K562 (cell line): ENCODE measurements around the gene UNKL. TPM values are rescaled to one million over a fixed set of nuclear protein-coding genes. Genes with fewer than 3 reads are reported as not detected.

Experiments
- ATAC-seq: fragments of 200-7000 bp; cut with Tn5 transposase; 3 replicates; pipeline ENCODE4 v1.9.1; 2020; ENCODE audit warnings: moderate library complexity
- BruUV-seq: library from RNA; stranded (reverse); fragments of 400-500 nt; replicated peaks from 2 replicates; lab custom pipeline; 2021; lab: Mats Ljungman, UMichigan
- CTCF ChIA-PET: fragments of 300-600 bp; formaldehyde crosslinking; extraction: SDS; loops from one replicate; lab custom pipeline; 2021; ENCODE audit warnings: low intra/inter-chr PET ratio; lab: Yijun Ruan, JAX
- POLR2A ChIA-PET: fragments of 300-600, 350-650 bp; sonication (Branson Sonifier 250); formaldehyde crosslinking; extraction: SDS; loops from one replicate; lab custom pipeline; 2021; ENCODE audit warnings: antibody characterized with exemption, inconsistent platforms; lab: Yijun Ruan, JAX
- DNase-seq, 4 experiments: peaks; one replicate each; pipeline versions ENCODE4 v3.0.0 to v3.0.0-alpha.2; 2011 to 2018; ENCODE audit warnings: low spot score in 3 of 4, mixed read lengths in 3 of 4; ENCODE audit errors: extremely low read depth in 1 of 4
- FAIRE-seq: peaks from 2 replicates; lab custom pipeline; 2011; peaks lifted over from hg19 to GRCh38; lab: Jason Lieb, UNC
- H2AFZ ChIP-seq: 2 replicates; pipeline ENCODE4 v1.6.0; 2011; ENCODE audit warnings: low read depth, low read length, control low read depth, inconsistent platforms
- H3K27ac ChIP-seq: fragments of 200-600 bp; 3 replicates; pipeline ENCODE4 v1.8.0; 2011; ENCODE audit warnings: low read depth, mild to moderate bottlenecking, control low read depth, inconsistent platforms, low read length, moderate library complexity, mixed read lengths; ENCODE audit errors: extremely low read depth
- H3K27me3 ChIP-seq, 2 experiments: fragments of 300-600 bp in 1 of 2; 2 replicates in 1 of 2; 3 replicates in 1 of 2; pipeline versions ENCODE4 v1.6.0 to v1.8.0; 2011; ENCODE audit warnings: inconsistent platforms in 2 of 2, low read length in 2 of 2, mild to moderate bottlenecking in 1 of 2, mixed read lengths in 1 of 2, moderate library complexity in 1 of 2; ENCODE audit not compliant: control insufficient read depth in 2 of 2, insufficient read depth in 2 of 2
- H3K36me3 ChIP-seq: fragments of 300-600 bp; 3 replicates; pipeline ENCODE4 v1.8.0; 2011; ENCODE audit warnings: mild to moderate bottlenecking, low read length, inconsistent platforms; ENCODE audit not compliant: control insufficient read depth, insufficient read depth
- H3K4me1 ChIP-seq, 2 experiments: fragments of 200-600 bp in 1 of 2; replicated peaks in 1 of 2; 2 replicates in 1 of 2; 3 replicates in 1 of 2; pipeline versions ENCODE4 v1.5.1 to v1.8.0; 2011; ENCODE audit warnings: inconsistent platforms in 2 of 2, low read length in 2 of 2, mild to moderate bottlenecking in 1 of 2, mixed read lengths in 1 of 2, moderate library complexity in 1 of 2; ENCODE audit not compliant: control insufficient read depth in 2 of 2, insufficient read depth in 2 of 2
- H3K4me2 ChIP-seq: 2 replicates; pipeline ENCODE4 v1.6.1; 2011; ENCODE audit warnings: low read length, control low read depth, inconsistent platforms, mixed read lengths; ENCODE audit not compliant: insufficient read depth
- H3K4me3 ChIP-seq: fragments of 200-600 bp; sonication (generic), shearing (Covaris generic); 2 replicates; pipeline ENCODE4 v1.5.1; 2016; ENCODE audit warnings: control low read depth, inconsistent platforms
- H3K79me2 ChIP-seq: fragments of 200-600 bp; 3 replicates; pipeline ENCODE4 v1.8.0; 2011; ENCODE audit warnings: low read length, inconsistent platforms; ENCODE audit not compliant: control insufficient read depth, insufficient read depth
- H3K9ac ChIP-seq, 2 experiments: 2 replicates each; pipeline versions ENCODE4 v1.6.0 to v1.6.1; 2011; ENCODE audit warnings: low read depth in 2 of 2, low read length in 2 of 2, control low read depth in 1 of 2, inconsistent platforms in 1 of 2, mild to moderate bottlenecking in 1 of 2, mixed read lengths in 1 of 2; ENCODE audit not compliant: insufficient read depth in 1 of 2
- H3K9me1 ChIP-seq: one replicate; pipeline ENCODE4 v1.6.0; 2011; ENCODE audit warnings: inconsistent platforms, mild to moderate bottlenecking, low read length, moderate library complexity; ENCODE audit not compliant: control insufficient read depth, insufficient read depth
- H3K9me3 ChIP-seq: replicated peaks from 2 replicates; pipeline ENCODE4 v1.5.1; 2011; ENCODE audit warnings: low read depth, low read length, inconsistent platforms; ENCODE audit not compliant: control insufficient read depth, insufficient read depth
- H4K20me1 ChIP-seq: replicated peaks from 2 replicates; pipeline ENCODE4 v1.6.1; 2011; ENCODE audit warnings: low read length, inconsistent platforms, mixed read lengths; ENCODE audit not compliant: control insufficient read depth, insufficient read depth
- CAMTA2 ChIP-seq: fragments of 250-450 bp; sonication (Bioruptor Pico); conservative IDR thresholded peaks from 2 replicates; pipeline ENCODE4 v1.5.1; 2022
- KDM4B ChIP-seq, 2 experiments: fragments of 450-650 bp in 1 of 2; sonication (generic) in 1 of 2; IDR thresholded peaks; 2 replicates each; pipeline ENCODE4 v1.6.1; 2016 to 2017; ENCODE audit warnings: borderline replicate concordance in 2 of 2, antibody characterized with exemption in 1 of 2, low read depth in 1 of 2, mild to moderate bottlenecking in 1 of 2
- KLF13 ChIP-seq: fragments of 450-650 bp; IDR thresholded peaks from 2 replicates; pipeline ENCODE4 v1.6.1; 2016; ENCODE audit warnings: missing genetic modification characterization, low read depth, mild to moderate bottlenecking, missing compliant biosample characterization, moderate library complexity, borderline replicate concordance
- MGA ChIP-seq: fragments of 450-650 bp; IDR thresholded peaks from 2 replicates; pipeline ENCODE4 v1.6.1; 2016; ENCODE audit warnings: mild to moderate bottlenecking, moderate library complexity
- NRF1 ChIP-seq, 2 experiments: fragments of 450-650 bp; IDR thresholded peaks in 1 of 2; conservative IDR thresholded peaks in 1 of 2; 2 replicates each; pipeline ENCODE4 v1.6.1; 2014; ENCODE audit warnings: mild to moderate bottlenecking in 2 of 2
- TCF3 ChIP-seq: sonication (generic); formaldehyde crosslinking; IDR thresholded peaks from 2 replicates; pipeline ENCODE4 v1.4.0; 2020; ENCODE audit warnings: mild to moderate bottlenecking, missing genetic modification reagents
- ZFX ChIP-seq: sonication (generic); formaldehyde crosslinking; IDR thresholded peaks from 2 replicates; pipeline ENCODE4 v1.8.0; 2022; ENCODE audit warnings: mild to moderate bottlenecking, missing genetic modification reagents, moderate library complexity
- ZNF561 ChIP-seq: fragments of 450-650 bp; formaldehyde crosslinking; conservative IDR thresholded peaks from 2 replicates; pipeline ENCODE4 v1.4.0; 2020; ENCODE audit warnings: mild to moderate bottlenecking, moderate library complexity
- ZZZ3 ChIP-seq: fragments of 450-650 bp; IDR thresholded peaks from 2 replicates; pipeline ENCODE4 v1.6.1; 2016; ENCODE audit warnings: antibody characterized with exemption, mild to moderate bottlenecking, moderate library complexity
- WGBS: fragments of 100-300 bp; shearing (Covaris generic); methylation state at CpG from one replicate; pipeline ENCODE4 v1.1.6; 2016; ENCODE audit warnings: low coverage, mixed read lengths; ENCODE audit not compliant: insufficient coverage; ENCODE audit errors: missing lambda C conversion rate; 5-methylcytosine and 5-hydroxymethylcytosine counted together
- in situ Hi-C: fragments of 300-500 bp; cut with MboI; formaldehyde crosslinking; loops from 4 replicates; pipeline ENCODE4 v1.15.0; 2018; ENCODE audit warnings: inconsistent platforms, mixed read lengths
- intact Hi-C: fragments of 100-400 bp; cut with micrococcal nuclease; formaldehyde crosslinking; loops from 2 replicates; pipeline ENCODE4 v1.14.2; 2022
- polyA plus RNA-seq, 8 experiments: library from polyadenylated mRNA; depleted of rRNA in 4 of 8; stranded (reverse) in 5 of 8; unstranded in 3 of 8; fragments of >200 nt; fragmentation: Nextera tagmentation in 2 of 8; fragmentation: Illumina TruSeq in 1 of 8; extraction: Ambion mirVana in 2 of 8; extraction: Trizol in 1 of 8; gene quantifications; 2 replicates each; pipeline versions ENCODE4 v1.2.1 to v1.2.3, GENCODE V29; 2011 to 2014; ENCODE audit warnings: inconsistent platforms in 1 of 8, missing spikeins in 1 of 8
- total RNA-seq, 7 experiments: library from RNA; depleted of rRNA in 6 of 7; stranded (reverse); fragments of >200 nt in 6 of 7; fragmentation: Illumina TruSeq in 2 of 7; extraction: Trizol in 2 of 7; gene quantifications; 2 replicates each; pipeline versions ENCODE4 v1.2.1 to v1.2.3, GENCODE V29; 2011 to 2021; ENCODE audit warnings: low replicate concordance in 1 of 7
- TF ChIP-seq, protein P1 (sequence below), 2 experiments: fragments of 450-650 bp in 1 of 2; sonication (generic) in 1 of 2; formaldehyde crosslinking in 1 of 2; IDR thresholded peaks in 1 of 2; conservative IDR thresholded peaks in 1 of 2; 2 replicates each; pipeline versions ENCODE4 v1.6.1 to v1.8.1; 2016 to 2023; ENCODE audit warnings: mild to moderate bottlenecking in 2 of 2, moderate library complexity in 2 of 2, inconsistent platforms in 1 of 2, missing genetic modification reagents in 1 of 2

UNKL gene
- total and polyA plus RNA-seq, 9 of the 15 experiments (the other 6 are each of a cell fraction or from before 2014, with no cell fraction given), result 0.37 to 30.2 (median 5.1) TPM

GRCh38 chr16:1422076-1422475 is 7.6 kb upstream of the UNKL start:
- ATAC-seq, result no peak
- intact Hi-C loops, result no loop called here
- Histone ChIP-seq H3K27me3 (no peaks in the 10 kb centered on the region), H3K36me3 (peaks cover 15% of the 10 kb centered on the region; the same call in 1 of the 3 replicates), H3K9me1 (no peaks in the 10 kb centered on the region), H3K79me2 (peaks cover 31% of the 10 kb centered on the region), H3K4me2 (no peak overlapping the region), H4K20me1 (no peaks in the 10 kb centered on the region), H3K9ac (no peak overlapping the region), H3K27ac (no peak overlapping the region), H2AFZ (no peak overlapping the region), H3K4me3 (no peak overlapping the region), H3K9me3 (peaks cover 1% of the 10 kb centered on the region), H3K4me1 (peaks cover 3 to 44% of the 10 kb centered on the region in 2 experiments; a peak in 2 of 5 replicates)
- no TSS peak for BruUV-seq
- POLR2A ChIA-PET, result interaction anchor here (1.1 to 1.4 kb wide), 2 partner anchors 20 to 56 kb away, joined by 3 read pairs; no protein-coding TSS in a partner anchor
- no peak for FAIRE-seq
- in situ Hi-C loops, result no loop called here
- 85% methylated on average over 9 of the region's 10 CpGs for WGBS
- CTCF ChIA-PET, result no interaction called here
- DNase-seq, result no peak
- TF ChIP-seq KDM4B (IDR thresholded peaks at IDR 0.05; ENCODE audit: borderline replicate concordance in 2 of 2, low read depth in 1 of 2) (no peak), ZFX (CRISPR knock-in tag) (no peak), ZNF561 (CRISPR knock-in tag) (no peak), TCF3 (no peak), CAMTA2 (CRISPR knock-in tag) (no peak), NRF1 (conservative IDR thresholded peaks at IDR 0.05 in 1 of 2, IDR thresholded peaks at IDR 0.05 in 1 of 2) (no peak), MGA (no peak), ZZZ3 (no peak), KLF13 (tag) (no peak)
- TF ChIP-seq, protein P1, sequence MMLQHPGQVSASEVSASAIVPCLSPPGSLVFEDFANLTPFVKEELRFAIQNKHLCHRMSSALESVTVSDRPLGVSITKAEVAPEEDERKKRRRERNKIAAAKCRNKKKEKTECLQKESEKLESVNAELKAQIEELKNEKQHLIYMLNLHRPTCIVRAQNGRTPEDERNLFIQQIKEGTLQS (IDR thresholded peaks at IDR 0.05), result no peak
- TF ChIP-seq, protein P1 (CRISPR knock-in tag; conservative IDR thresholded peaks at IDR 0.05), result no peak
